GM18868 (cell line): ENCODE data around the gene MOCS3.

Experiments used
- ATAC-seq: cut with Tn5 transposase; IDR thresholded peaks from one replicate; pipeline ENCODE4 v1.9.1; 2021; ENCODE audit warnings: mild to moderate bottlenecking, moderate library complexity; ENCODE audit not compliant: unreplicated experiment

Gene MOCS3

GRCh38 chr20:51009303-51010042, 50.9 kb downstream of the MOCS3 start:
- no peak for ATAC-seq

DNA sequence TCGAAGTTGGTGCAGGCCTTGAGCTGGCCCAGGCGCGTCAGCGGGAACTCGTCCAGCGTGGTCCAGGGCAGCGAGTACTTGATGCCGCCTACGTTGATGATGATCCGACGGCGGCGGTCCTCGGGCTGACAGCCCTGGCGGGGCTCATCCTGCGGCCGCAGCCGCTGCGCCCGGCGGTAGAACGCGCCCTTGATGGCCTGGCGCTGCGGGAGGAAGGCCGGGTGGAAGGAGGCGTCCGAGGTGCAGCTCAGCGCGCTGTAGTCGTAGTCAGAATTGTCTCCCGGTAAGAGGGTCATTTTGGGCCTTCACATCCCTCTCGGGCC, 51.4 kb downstream of the MOCS3 start:
- ATAC-seq: no peak

DNA sequence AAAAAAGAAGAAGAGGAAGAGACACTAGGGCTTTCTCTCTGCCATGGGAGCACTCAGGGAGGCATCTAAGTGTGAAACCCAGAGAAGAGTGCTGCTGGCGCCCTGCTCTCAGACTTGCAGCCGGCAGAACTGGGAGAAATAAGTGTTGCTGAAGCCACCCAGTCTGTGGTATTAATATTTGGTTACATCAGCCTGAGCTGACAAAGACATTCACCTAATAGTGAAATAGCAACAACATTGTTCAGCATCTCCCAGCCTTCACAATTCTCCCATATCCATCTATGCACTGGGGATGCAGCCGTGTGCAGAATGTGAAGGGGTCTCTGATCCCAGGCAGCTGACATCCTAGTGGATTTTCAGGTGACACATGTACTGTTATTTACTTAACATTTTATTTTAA, 52.3 kb downstream of the MOCS3 start:
- ATAC-seq: no peak

DNA sequence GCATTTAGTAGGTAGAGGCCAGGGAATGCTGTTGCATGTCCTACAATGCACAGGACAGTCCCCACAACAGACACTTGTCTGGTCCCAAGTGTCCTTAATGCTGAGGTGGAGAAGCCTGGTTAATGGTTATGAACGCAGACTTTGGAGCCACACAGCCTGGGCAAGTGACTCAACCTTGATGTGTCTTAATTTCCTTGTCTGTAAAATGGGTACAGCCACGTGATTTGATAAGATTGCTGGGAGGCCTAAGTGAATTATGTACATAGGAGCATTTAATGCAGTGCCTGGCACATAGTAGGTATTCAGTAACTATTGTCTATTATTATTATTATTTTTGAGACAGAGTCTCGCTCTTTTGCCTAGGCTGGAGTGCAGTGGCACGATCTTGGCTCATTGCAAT, 52.9 kb downstream of the MOCS3 start:
- no peak for ATAC-seq

- ATAC-seq: no peak
These were observed 53.7 kb downstream of the MOCS3 start for GRCh38 chr20:51012357-51012756.
